Cardiac muscle cell (in vitro differentiated cells and primary cell): ENCODE measurements around the gene BMPER. TPM values are rescaled to one million over a fixed set of nuclear protein-coding genes. Genes with fewer than 3 reads are reported as not detected.

Experiments
- DNase-seq, 2 donors: peaks; one replicate each; pipeline versions ENCODE4 v3.0.0 to v3.0.0-alpha.2; 2010 to 2017; ENCODE audit warnings: low read depth in 1 of 2, low spot score in 1 of 2
- H3K27ac ChIP-seq: fragments of 200-600 bp; sonication (generic); 2 replicates; pipeline ENCODE4 v1.5.1; 2016
- H3K27me3 ChIP-seq: fragments of 200-600 bp; sonication (generic); 2 replicates; pipeline ENCODE4 v1.6.0; 2016; ENCODE audit warnings: control low read depth
- H3K36me3 ChIP-seq: fragments of 200-600 bp; sonication (generic); 2 replicates; pipeline ENCODE4 v1.5.1; 2016; ENCODE audit warnings: control low read depth
- H3K4me1 ChIP-seq: fragments of 200-600 bp; sonication (generic); 2 replicates; pipeline ENCODE4 v1.8.1; 2017; ENCODE audit warnings: low read depth, mild to moderate bottlenecking, mixed run types
- H3K4me3 ChIP-seq: fragments of 200-600 bp; sonication (generic); 2 replicates; pipeline ENCODE4 v1.5.1; 2016; ENCODE audit warnings: mild to moderate bottlenecking
- H3K9me3 ChIP-seq: fragments of 200-600 bp; sonication (generic); 2 replicates; pipeline ENCODE4 v1.5.1; 2017; ENCODE audit warnings: low read depth, mild to moderate bottlenecking, control low read depth
- CTCF ChIP-seq: IDR thresholded peaks from 2 replicates; pipeline ENCODE4 v1.5.1; 2012; ENCODE audit warnings: low read depth, mild to moderate bottlenecking, low read length
- polyA plus RNA-seq: library from polyadenylated mRNA; unstranded; fragments of >200 nt; fragmentation: Nextera tagmentation; extraction: Ambion mirVana; gene quantifications from 2 replicates; pipeline ENCODE4 v1.2.1, GENCODE V29; 2016
- total RNA-seq: library from RNA; depleted of rRNA; stranded (reverse); fragments of >200 nt; gene quantifications from 2 replicates; pipeline ENCODE4 v1.2.3, GENCODE V29; 2016

Gene BMPER
- total and polyA plus RNA-seq, 2 experiments from 2014 or later: 53.6 to 138 TPM

GRCh38 chr7:34036972-34037792, 131.8 kb downstream of the BMPER start:
- no peak for TF ChIP-seq CTCF

DNA sequence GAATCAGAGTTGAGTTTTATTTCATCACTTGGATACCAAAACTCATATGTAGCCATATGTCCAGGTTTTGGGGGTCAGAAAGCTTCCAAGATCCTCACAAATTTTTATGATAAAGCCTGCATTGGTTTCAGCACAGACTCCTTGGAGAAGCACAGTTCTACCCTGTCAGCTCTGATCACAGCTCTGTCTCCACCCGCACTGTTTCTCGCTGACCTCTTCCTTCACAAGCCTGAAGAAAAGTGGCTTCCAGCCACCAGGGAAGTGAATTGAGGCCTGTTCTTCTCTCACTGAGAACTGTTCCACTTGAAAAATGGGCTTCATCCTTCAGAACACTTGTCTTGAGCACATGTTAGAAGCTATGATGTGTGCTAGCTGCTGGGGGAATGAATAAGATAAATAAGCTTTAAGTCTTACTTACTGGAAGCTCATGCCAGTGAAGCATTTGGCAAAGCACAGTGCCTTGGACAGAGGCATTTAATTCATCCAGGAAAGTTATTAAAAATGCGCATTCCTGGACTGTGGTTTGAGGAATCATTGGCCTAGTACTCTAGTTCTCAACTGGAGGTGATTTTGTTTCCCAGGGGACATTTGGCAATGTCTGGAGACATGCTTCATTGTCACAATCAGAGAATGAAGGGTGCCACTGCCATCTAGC, 133.6 kb downstream of the BMPER start:
- Histone ChIP-seq H3K27ac (peak overlapping the region; percentile 88), H3K9me3 (no peaks in the 10 kb centered on the region)

More at GRCh38 chr7:34036972-34037792, 131.8 kb downstream of the BMPER start:
- no peaks in the 10 kb centered on the region for H3K27me3 ChIP-seq
- H3K4me1 ChIP-seq: peaks cover 46% of the 10 kb centered on the region
- peak overlapping the region; percentile 88 for H3K27ac ChIP-seq
- H3K9me3 ChIP-seq: no peaks in the 10 kb centered on the region
- H3K36me3 ChIP-seq: peaks cover 3% of the 10 kb centered on the region
- no peak for DNase-seq
- no peak overlapping the region for H3K4me3 ChIP-seq

DNA sequence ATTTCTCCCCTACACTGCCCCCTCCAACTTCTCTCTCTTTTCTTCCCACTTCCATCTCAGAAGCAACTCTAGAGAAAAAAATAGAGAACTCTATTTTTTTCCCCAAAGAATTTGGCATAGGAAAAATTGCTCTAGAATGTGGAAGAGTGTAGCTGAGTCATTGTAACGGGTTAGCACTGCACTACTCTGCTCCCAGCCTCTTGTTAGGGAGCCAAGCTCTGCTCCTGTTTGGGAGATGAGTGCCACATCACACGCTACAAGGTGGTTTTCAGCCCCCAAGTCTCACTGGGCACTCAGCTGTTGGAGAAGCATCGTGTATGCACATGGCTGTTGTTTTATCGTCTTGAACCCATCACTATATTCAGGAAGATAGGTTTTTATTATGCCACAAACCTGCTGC, 136.4 kb downstream of the BMPER start:
- no peak for TF ChIP-seq CTCF
- H3K27me3 ChIP-seq: no peaks in the 10 kb centered on the region
- peak in 1 of 2 donors; percentile 45 for DNase-seq
- peaks cover 25% of the 10 kb centered on the region for H3K4me1 ChIP-seq
- H3K9me3 ChIP-seq: no peaks in the 10 kb centered on the region
- peaks cover 9% of the 10 kb centered on the region for H3K36me3 ChIP-seq
- H3K4me3 ChIP-seq: no peak overlapping the region
- H3K27ac ChIP-seq: no peak overlapping the region

More for the DNA sequence above, 133.6 kb downstream of the BMPER start:
- TF ChIP-seq CTCF: no peak
- peak in 1 of 2 donors; percentile 25 for DNase-seq
- H3K36me3 ChIP-seq: no peaks in the 10 kb centered on the region
- no peaks in the 10 kb centered on the region for H3K27me3 ChIP-seq
- no peak overlapping the region for H3K4me3 ChIP-seq
- H3K4me1 ChIP-seq: peaks cover 46% of the 10 kb centered on the region

GRCh38 chr7:34042406-34042805, 137.1 kb downstream of the BMPER start:
- no peak for TF ChIP-seq CTCF
- Histone ChIP-seq H3K4me1 (peaks cover 20% of the 10 kb centered on the region), H3K27ac (no peak overlapping the region), H3K36me3 (peaks cover 16% of the 10 kb centered on the region), H3K27me3 (no peaks in the 10 kb centered on the region), H3K9me3 (no peaks in the 10 kb centered on the region), H3K4me3 (no peak overlapping the region)
- DNase-seq: peak in 1 of 2 donors; percentile 14

DNA sequence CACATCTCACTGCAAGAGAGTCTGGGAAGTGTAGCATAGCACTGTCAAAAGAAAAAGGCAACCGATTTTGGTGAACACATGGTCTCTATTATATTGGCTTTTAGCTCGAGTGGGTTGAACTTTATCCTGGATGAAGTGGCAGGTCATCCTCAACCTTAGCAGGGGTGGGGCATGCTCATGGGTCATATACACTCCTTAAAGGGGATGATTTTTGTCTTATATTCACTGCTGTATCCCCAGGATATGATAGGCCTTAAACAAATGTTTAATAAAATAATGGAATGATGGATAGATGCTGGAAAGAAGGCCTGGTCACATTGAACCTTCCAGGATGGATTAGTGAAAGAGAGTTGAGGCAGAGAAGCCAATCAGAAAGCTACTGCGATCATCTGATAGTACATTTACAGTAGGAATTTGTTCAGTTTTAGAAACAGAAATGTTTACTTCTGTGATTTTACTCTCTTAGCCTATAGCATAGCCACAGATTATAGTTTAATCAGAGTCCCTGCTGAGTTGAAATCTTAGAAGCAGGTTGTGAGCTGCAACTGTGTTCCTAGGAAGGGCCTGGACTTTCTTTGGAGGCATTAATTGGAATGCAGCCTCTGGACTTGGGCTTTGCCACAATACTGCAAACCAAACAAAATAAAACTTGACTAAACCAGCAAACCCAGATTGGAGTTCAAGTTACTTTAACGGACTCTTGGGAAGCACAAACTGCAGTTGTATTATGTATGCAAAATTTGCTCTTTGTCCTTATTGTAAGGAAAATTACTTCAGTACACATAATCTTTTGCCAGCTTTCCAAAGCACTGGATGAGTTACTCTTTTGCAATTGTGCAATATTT, 138.3 kb downstream of the BMPER start:
- H3K9me3 ChIP-seq: no peaks in the 10 kb centered on the region
- H3K36me3 ChIP-seq: peaks cover 20% of the 10 kb centered on the region
- no peak for DNase-seq
- TF ChIP-seq CTCF: no peak
- H3K4me1 ChIP-seq: peaks cover 9% of the 10 kb centered on the region
- no peaks in the 10 kb centered on the region for H3K27me3 ChIP-seq
- no peak overlapping the region for H3K4me3 ChIP-seq
- peak overlapping the region; percentile 65 for H3K27ac ChIP-seq
